NCI-H510A (cell line): Measurements from ENCODE around the gene CENATAC.
"Not testable (repeated sequence)": the region's sequence is repeated elsewhere in the genome, so short reads cannot be mapped to it uniquely, and the experiment has no call there.

Source experiments
- DNase-seq: peaks from one replicate; lab custom pipeline; 2025; lab: John Stamatoyannopoulos, UW

The CENATAC gene

GRCh38 chr11:119026970-119027369 lies 29.0 kb downstream of the CENATAC start:
- DNase-seq: no peak

GRCh38 chr11:119027561-119028345 lies 29.8 kb downstream of the CENATAC start:
- DNase-seq: no peak

- no peak for DNase-seq
Observed at GRCh38 chr11:119028346-119029068, 30.6 kb downstream of the CENATAC start.

- no peak for DNase-seq
Observed at GRCh38 chr11:119029069-119029339, 31.1 kb downstream of the CENATAC start.

GRCh38 chr11:119029340-119030028 lies 31.5 kb downstream of the CENATAC start:
- no peak for DNase-seq

- no peak for DNase-seq
Observed at GRCh38 chr11:119030029-119030328, 32.0 kb downstream of the CENATAC start.

GRCh38 chr11:119030329-119031047 lies 32.5 kb downstream of the CENATAC start, which contains the start of gene SLC37A4:
Gene SLC37A4 (minus strand): TSS chr11:119030877.
- peak; percentile 94 for DNase-seq

GRCh38 chr11:119031912-119032280 lies 34.0 kb downstream of the CENATAC start:
- DNase-seq: no peak

- not testable (repeated sequence) for DNase-seq
Observed at GRCh38 chr11:119033421-119033820, 35.5 kb downstream of the CENATAC start.

- no peak for DNase-seq
Observed at GRCh38 chr11:119034813-119035212, 36.9 kb downstream of the CENATAC start.

GRCh38 chr11:119038884-119039283 lies 40.9 kb downstream of the CENATAC start:
- DNase-seq: no peak

- DNase-seq: not testable (repeated sequence)
Observed at GRCh38 chr11:119039471-119039870, 41.5 kb downstream of the CENATAC start.

GRCh38 chr11:119041821-119042514 lies 44.0 kb downstream of the CENATAC start:
- no peak for DNase-seq

- no peak for DNase-seq
Observed at GRCh38 chr11:119042927-119043326, 45.0 kb downstream of the CENATAC start.

GRCh38 chr11:119044708-119045107 lies 46.8 kb downstream of the CENATAC start:
- DNase-seq: no peak

- DNase-seq: no peak
Observed at GRCh38 chr11:119046489-119046888, 48.6 kb downstream of the CENATAC start.

- DNase-seq: no peak
Observed at GRCh38 chr11:119047205-119047604, 49.3 kb downstream of the CENATAC start.

GRCh38 chr11:119048644-119049043 lies 50.7 kb downstream of the CENATAC start:
- DNase-seq: no peak

GRCh38 chr11:119049081-119049480 lies 51.1 kb downstream of the CENATAC start:
- no peak for DNase-seq

GRCh38 chr11:119051440-119052162 lies 53.7 kb downstream of the CENATAC start:
- no peak for DNase-seq

GRCh38 chr11:119052163-119052814 lies 54.4 kb downstream of the CENATAC start:
- DNase-seq: no peak
